Right lobe of liver (tissue), 6 donors: ENCODE results near the gene INTS1. TPM values are rescaled to one million over a fixed set of nuclear protein-coding genes. Genes with fewer than 3 reads are reported as not detected.

ENCODE experiments used
- ATAC-seq, 4 donors: fragments of 200-7000 bp; cut with Tn5 transposase; one replicate each; pipeline ENCODE4 v1.9.1; 2020; ENCODE audit warnings: mild to moderate bottlenecking in 4 of 4, moderate library complexity in 4 of 4
- DNase-seq, 3 donors: peaks; one replicate each; pipeline ENCODE4 v3.0.0-alpha.2; 2020
- H3K27ac ChIP-seq, 3 donors: fragments of 200-600 bp; one replicate each; pipeline ENCODE4 v1.8.0; 2022
- H3K27me3 ChIP-seq, 2 donors: fragments of 200-600 bp; one replicate each; pipeline ENCODE4 v1.8.0; 2022
- H3K36me3 ChIP-seq, 4 donors: fragments of 200-600 bp; sonication (generic) in 1 of 4; one replicate each; pipeline versions ENCODE4 v1.5.1 to v1.8.0; 2017 to 2022; ENCODE audit warnings: control low read depth in 1 of 4
- H3K4me1 ChIP-seq, 4 donors: fragments of 200-600 bp; sonication (generic) in 1 of 4; one replicate each; pipeline versions ENCODE4 v1.5.1 to v1.8.0; 2017 to 2022; ENCODE audit warnings: control low read depth in 1 of 4
- H3K4me3 ChIP-seq, 3 donors: fragments of 200-600 bp; one replicate each; pipeline ENCODE4 v1.8.0; 2022
- H3K9me3 ChIP-seq, 4 donors: fragments of 200-600 bp; sonication (generic) in 1 of 4; one replicate each; pipeline versions ENCODE4 v1.5.1 to v1.8.0; 2017 to 2022; ENCODE audit warnings: control low read depth in 1 of 4
- POLR2A ChIP-seq: fragments of 450-650 bp; IDR thresholded peaks from one replicate; pipeline ENCODE4 v1.6.1; 2017; ENCODE audit warnings: antibody characterized with exemption, mild to moderate bottlenecking
- WGBS: methylation state at CpG from one replicate; pipeline ENCODE4 v1.1.6; 2018; ENCODE audit warnings: low coverage, low lambda C conversion rate; ENCODE audit not compliant: insufficient coverage; ENCODE audit errors: missing lambda C conversion rate; 5-methylcytosine and 5-hydroxymethylcytosine counted together
- intact Hi-C, 2 donors: fragments of 100-400 bp; cut with DNase I; formaldehyde crosslinking; loops; one replicate each; pipeline versions ENCODE4 v1.11.2 to v1.14.1; 2022
- total RNA-seq, 6 experiments: library from RNA; depleted of rRNA in 2 of 6; stranded (reverse); fragments of >200 nt in 2 of 6; fragmentation: NEBNext Ultra II Directional in 3 of 6; extraction: Animal tissue kit (Norgen Biotek cat#: 25700) in 3 of 6; gene quantifications; one replicate each; pipeline versions ENCODE4 v1.1.0 to v1.2.4, GENCODE V29; 2016 to 2023
- TF ChIP-seq, protein P1 (sequence below), 4 donors: fragments of 200-600 bp in 3 of 4; fragments of 450-650 bp in 1 of 4; IDR thresholded peaks; one replicate each; pipeline versions ENCODE4 v1.5.1 to v1.8.0; 2016 to 2022; ENCODE audit warnings: antibody characterized with exemption in 4 of 4, mild to moderate bottlenecking in 2 of 4
- donor health status: DM: no; HTN: yes; CAD: no.
- donor health status: DM: no; HTN: no; CAD: no.
- donor health status: DM: no; HTN: no; CAD: no.
- donor health status: DM: no; HTN: yes; CAD: no.
- donor health status: DM: no; HTN: yes; CAD: no.

The INTS1 gene
- total RNA-seq, 6 experiments from 2014 or later, result 30.1 to 49.6 (median 41.2) TPM

- no peak overlapping the region for H3K4me3 ChIP-seq
- no peaks in the 10 kb centered on the region for H3K27me3 ChIP-seq
- no peak for ATAC-seq
- H3K27ac ChIP-seq, result no peak overlapping the region
- H3K4me1 ChIP-seq, result no peaks in the 10 kb centered on the region
- H3K36me3 ChIP-seq, result peaks cover 0 to 54% (median 9%) of the 10 kb centered on the region in 4 donors
- intact Hi-C loops, result no loop called here
- 91% methylated on average over 19 of the region's 65 CpGs for WGBS
- no peaks in the 10 kb centered on the region for H3K9me3 ChIP-seq
- DNase-seq, result no peak
- no peak for TF ChIP-seq POLR2A
- TF ChIP-seq, protein P1, sequence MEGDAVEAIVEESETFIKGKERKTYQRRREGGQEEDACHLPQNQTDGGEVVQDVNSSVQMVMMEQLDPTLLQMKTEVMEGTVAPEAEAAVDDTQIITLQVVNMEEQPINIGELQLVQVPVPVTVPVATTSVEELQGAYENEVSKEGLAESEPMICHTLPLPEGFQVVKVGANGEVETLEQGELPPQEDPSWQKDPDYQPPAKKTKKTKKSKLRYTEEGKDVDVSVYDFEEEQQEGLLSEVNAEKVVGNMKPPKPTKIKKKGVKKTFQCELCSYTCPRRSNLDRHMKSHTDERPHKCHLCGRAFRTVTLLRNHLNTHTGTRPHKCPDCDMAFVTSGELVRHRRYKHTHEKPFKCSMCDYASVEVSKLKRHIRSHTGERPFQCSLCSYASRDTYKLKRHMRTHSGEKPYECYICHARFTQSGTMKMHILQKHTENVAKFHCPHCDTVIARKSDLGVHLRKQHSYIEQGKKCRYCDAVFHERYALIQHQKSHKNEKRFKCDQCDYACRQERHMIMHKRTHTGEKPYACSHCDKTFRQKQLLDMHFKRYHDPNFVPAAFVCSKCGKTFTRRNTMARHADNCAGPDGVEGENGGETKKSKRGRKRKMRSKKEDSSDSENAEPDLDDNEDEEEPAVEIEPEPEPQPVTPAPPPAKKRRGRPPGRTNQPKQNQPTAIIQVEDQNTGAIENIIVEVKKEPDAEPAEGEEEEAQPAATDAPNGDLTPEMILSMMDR (IDR thresholded peaks at IDR 0.05), result no peak
These were observed 20.4 kb downstream of the INTS1 start for GRCh38 chr7:1483536-1484505.

GRCh38 chr7:1483079-1483478 lies 21.1 kb downstream of the INTS1 start:
- no peak for TF ChIP-seq POLR2A
- TF ChIP-seq, protein P1 (IDR thresholded peaks at IDR 0.05), result no peak
- Histone ChIP-seq H3K9me3 (no peaks in the 10 kb centered on the region), H3K36me3 (peaks cover 0 to 58% (median 9%) of the 10 kb centered on the region in 4 donors), H3K27ac (no peak overlapping the region), H3K27me3 (no peaks in the 10 kb centered on the region), H3K4me3 (no peak overlapping the region), H3K4me1 (no peaks in the 10 kb centered on the region)
- ATAC-seq (no peak), DNase-seq (no peak)
- intact Hi-C loops, result no loop called here
- WGBS, result 95% methylated on average over 4 of the region's 22 CpGs

DNA sequence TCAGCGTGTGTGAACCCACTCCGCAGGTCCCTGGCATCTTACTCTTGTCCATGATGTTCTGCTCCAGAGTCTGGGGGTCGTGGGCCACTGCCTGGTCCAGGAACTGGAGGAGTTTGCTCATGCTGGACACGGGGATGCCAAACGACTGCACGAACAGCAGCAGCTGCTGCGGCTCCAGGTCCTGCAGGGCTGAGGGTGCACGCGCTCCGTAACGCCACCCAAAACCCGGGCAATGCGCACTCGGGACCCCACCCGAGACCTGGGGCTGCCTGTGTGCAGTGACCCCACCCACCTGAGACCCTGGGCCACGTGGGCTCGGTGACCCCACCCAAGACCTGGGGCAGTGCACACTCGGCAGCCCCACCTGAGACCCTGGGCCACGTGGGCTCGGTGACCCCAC lies 22.9 kb downstream of the INTS1 start:
- intact Hi-C loops, result no loop called here
- no peak for TF ChIP-seq POLR2A
- TF ChIP-seq, protein P1 (IDR thresholded peaks at IDR 0.05), result no peak
- no peak for DNase-seq

DNA sequence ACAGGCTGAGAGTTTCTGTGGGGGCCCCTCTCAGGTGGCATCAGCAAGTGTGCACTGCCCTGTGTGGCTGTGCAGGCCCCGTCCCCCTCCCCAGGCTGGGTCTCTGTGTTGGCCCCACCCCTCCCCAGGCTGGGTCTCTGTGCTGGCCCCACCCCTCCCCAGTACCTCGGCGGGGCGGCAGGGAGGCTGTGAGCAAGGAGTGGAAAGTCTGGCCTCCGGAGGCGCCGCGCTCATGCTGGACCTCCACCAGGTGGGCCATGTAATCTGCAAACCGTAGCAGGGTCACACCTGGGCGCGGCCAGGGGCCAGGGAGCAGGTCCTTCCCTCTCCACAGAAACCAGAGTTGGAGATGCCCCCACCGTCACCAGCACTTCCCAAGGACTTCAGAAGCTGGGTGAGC lies 23.5 kb downstream of the INTS1 start:
- no peak for DNase-seq
- intact Hi-C loops, result no loop called here
- no peak for ATAC-seq
- H3K27me3 ChIP-seq, result no peaks in the 10 kb centered on the region
- TF ChIP-seq, protein P1 (IDR thresholded peaks at IDR 0.05), result no peak
- no peak for TF ChIP-seq POLR2A
- H3K27ac ChIP-seq, result no peak overlapping the region
- H3K4me3 ChIP-seq, result no peak overlapping the region
- peaks cover 0 to 51% (median 8%) of the 10 kb centered on the region in 4 donors for H3K36me3 ChIP-seq
- no peaks in the 10 kb centered on the region for H3K4me1 ChIP-seq
- 80% methylated on average over 2 of the region's 12 CpGs for WGBS
- no peaks in the 10 kb centered on the region for H3K9me3 ChIP-seq

More for the DNA sequence above, 22.9 kb downstream of the INTS1 start:
- H3K27ac ChIP-seq, result no peak overlapping the region
- H3K4me3 ChIP-seq, result no peak overlapping the region
- no peaks in the 10 kb centered on the region for H3K9me3 ChIP-seq
- H3K27me3 ChIP-seq, result no peaks in the 10 kb centered on the region
- H3K36me3 ChIP-seq, result peaks cover 0 to 50% (median 8%) of the 10 kb centered on the region in 4 donors
- no peak for ATAC-seq
- no peaks in the 10 kb centered on the region for H3K4me1 ChIP-seq
- no CpG with 5 or more reads among the region's 20 CpGs for WGBS
